HCT116 (cell line): ENCODE results near the gene FASLG.

ENCODE experiments used
- POLR2A ChIP-seq: IDR thresholded peaks from 2 replicates; pipeline ENCODE4 v1.7.0; 2011; ENCODE audit warnings: borderline replicate concordance; ENCODE audit not compliant: insufficient read depth, insufficient read length; ENCODE audit errors: extremely low read depth
- TF ChIP-seq, protein P1 (sequence below), 3 experiments: fragments of 200-600 bp in 1 of 3; sonication (generic) in 1 of 3; IDR thresholded peaks in 2 of 3; conservative IDR thresholded peaks in 1 of 3; 2 replicates each; pipeline ENCODE4 v1.5.1; 2012 to 2017; ENCODE audit warnings: low read depth in 2 of 3, low read length in 2 of 3, antibody characterized with exemption in 1 of 3, borderline replicate concordance in 1 of 3, control low read depth in 1 of 3, mild to moderate bottlenecking in 1 of 3, mixed read lengths in 1 of 3, mixed run types in 1 of 3, moderate library complexity in 1 of 3; ENCODE audit not compliant: insufficient read depth in 1 of 3

DNA sequence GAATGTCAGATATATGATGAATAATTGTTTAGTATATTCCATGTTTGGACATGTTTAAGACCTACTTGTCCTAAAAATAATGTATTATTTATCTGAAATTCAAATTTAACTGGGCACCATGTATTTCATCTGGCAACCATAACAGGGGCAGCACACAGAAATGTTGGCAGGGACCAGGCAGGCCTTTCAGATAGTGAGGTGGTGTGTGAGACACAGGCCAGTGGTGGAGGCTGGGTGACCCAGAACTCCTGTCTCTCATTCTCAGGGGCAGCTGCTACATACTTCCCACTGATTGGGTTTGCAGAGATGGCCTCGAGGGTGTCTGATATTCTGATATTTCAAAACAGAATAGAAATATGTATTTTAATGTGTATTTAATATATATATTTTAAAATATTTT is 1.3 kb upstream of the FASLG start:
- TF ChIP-seq POLR2A, result no peak
- TF ChIP-seq, protein P1, sequence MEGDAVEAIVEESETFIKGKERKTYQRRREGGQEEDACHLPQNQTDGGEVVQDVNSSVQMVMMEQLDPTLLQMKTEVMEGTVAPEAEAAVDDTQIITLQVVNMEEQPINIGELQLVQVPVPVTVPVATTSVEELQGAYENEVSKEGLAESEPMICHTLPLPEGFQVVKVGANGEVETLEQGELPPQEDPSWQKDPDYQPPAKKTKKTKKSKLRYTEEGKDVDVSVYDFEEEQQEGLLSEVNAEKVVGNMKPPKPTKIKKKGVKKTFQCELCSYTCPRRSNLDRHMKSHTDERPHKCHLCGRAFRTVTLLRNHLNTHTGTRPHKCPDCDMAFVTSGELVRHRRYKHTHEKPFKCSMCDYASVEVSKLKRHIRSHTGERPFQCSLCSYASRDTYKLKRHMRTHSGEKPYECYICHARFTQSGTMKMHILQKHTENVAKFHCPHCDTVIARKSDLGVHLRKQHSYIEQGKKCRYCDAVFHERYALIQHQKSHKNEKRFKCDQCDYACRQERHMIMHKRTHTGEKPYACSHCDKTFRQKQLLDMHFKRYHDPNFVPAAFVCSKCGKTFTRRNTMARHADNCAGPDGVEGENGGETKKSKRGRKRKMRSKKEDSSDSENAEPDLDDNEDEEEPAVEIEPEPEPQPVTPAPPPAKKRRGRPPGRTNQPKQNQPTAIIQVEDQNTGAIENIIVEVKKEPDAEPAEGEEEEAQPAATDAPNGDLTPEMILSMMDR (IDR thresholded peaks at IDR 0.05 in 2 of 3, conservative IDR thresholded peaks at IDR 0.05 in 1 of 3; ENCODE audit: borderline replicate concordance in 1 of 3, insufficient read depth in 1 of 3, low read depth in 2 of 3, low read length in 2 of 3), result no peak
